Heart left ventricle (tissue), 16 donors: ENCODE measurements around the gene MYO7B. TPM values are rescaled to one million over a fixed set of nuclear protein-coding genes. Genes with fewer than 3 reads are reported as not detected.

Experiments used
- ATAC-seq, 4 donors: fragments of 200-7000 bp; cut with Tn5 transposase; one replicate each; pipeline ENCODE4 v1.9.1; 2020 to 2022; ENCODE audit warnings: moderate library complexity in 4 of 4, mild to moderate bottlenecking in 3 of 4, moderate number of reproducible peaks in 1 of 4
- DNase-seq, 5 donors: peaks; one replicate each; pipeline ENCODE4 v3.0.0-alpha.2; 2020
- H3K27ac ChIP-seq, 12 donors: fragments of 200-600 bp; sonication (generic) in 4 of 12; one replicate each; pipeline versions ENCODE4 v1.5.0 to v1.8.0; 2016 to 2022; ENCODE audit warnings: mild to moderate bottlenecking in 2 of 12
- H3K27me3 ChIP-seq, 9 donors: fragments of 200-600 bp; sonication (generic) in 2 of 9; one replicate each; pipeline versions ENCODE4 v1.5.1 to v1.8.0; 2016 to 2022; ENCODE audit warnings: mild to moderate bottlenecking in 3 of 9
- H3K36me3 ChIP-seq, 9 donors: fragments of 200-600 bp; sonication (generic) in 2 of 9; one replicate each; pipeline versions ENCODE4 v1.5.0 to v1.8.0; 2018 to 2022; ENCODE audit warnings: mild to moderate bottlenecking in 2 of 9
- H3K4me1 ChIP-seq, 12 donors: fragments of 200-600 bp; sonication (generic) in 4 of 12; one replicate each; pipeline versions ENCODE4 v1.5.0 to v1.8.0; 2016 to 2022; ENCODE audit warnings: mild to moderate bottlenecking in 3 of 12
- H3K4me3 ChIP-seq, 12 donors: fragments of 200-600 bp; sonication (generic) in 4 of 12; one replicate each; pipeline versions ENCODE4 v1.5.0 to v1.8.0; 2017 to 2022; ENCODE audit warnings: mild to moderate bottlenecking in 9 of 12, moderate library complexity in 4 of 12
- H3K9me3 ChIP-seq, 12 donors: fragments of 200-600 bp; sonication (generic) in 4 of 12; one replicate each; pipeline versions ENCODE4 v1.5.0 to v1.8.0; 2016 to 2022; ENCODE audit warnings: mild to moderate bottlenecking in 1 of 12
- CTCF ChIP-seq, 12 donors: fragments of 200-600 bp; sonication (generic) in 4 of 12; IDR thresholded peaks; one replicate each; pipeline versions ENCODE4 v1.5.0 to v1.8.0; 2018 to 2022; ENCODE audit warnings: antibody characterized with exemption in 12 of 12, mild to moderate bottlenecking in 5 of 12
- POLR2A ChIP-seq, 2 donors: fragments of 450-650 bp; IDR thresholded peaks; one replicate each; pipeline ENCODE4 v1.6.1; 2017; ENCODE audit warnings: antibody characterized with exemption in 2 of 2, mild to moderate bottlenecking in 2 of 2, moderate library complexity in 2 of 2
- WGBS, 4 donors: extraction: QIAGEN DNeasy Blood & Tissue Kit in 2 of 4; methylation state at CpG; one replicate each; pipeline versions ENCODE4 v1.1.5 to v1.1.7; 2013 to 2018; 5-methylcytosine and 5-hydroxymethylcytosine counted together
- intact Hi-C, 10 donors: fragments of 100-400 bp; cut with DNase I; formaldehyde crosslinking; loops; one replicate each; pipeline versions ENCODE4 v1.11.1 to v1.14.2; 2022
- polyA plus RNA-seq, 2 donors: library from polyadenylated mRNA; stranded (reverse); fragments of 200-250 nt; gene quantifications; one replicate each; pipeline ENCODE4 v1.2.3, GENCODE V29; 2013
- total RNA-seq, 9 donors: library from RNA; depleted of rRNA in 2 of 9; stranded (reverse); fragments of >200 nt in 2 of 9; fragmentation: NEBNext Ultra II Directional in 3 of 9; extraction: Animal tissue kit (Norgen Biotek cat#: 25700) in 3 of 9; gene quantifications; one replicate each; pipeline versions ENCODE4 v1.1.0 to v1.2.4, GENCODE V29; 2016 to 2023
- donor health status: ischemic (EF 13 %, LVEDD 7.1; RV severe dilation, severe dysfunction).
- donor health status: healthy with polysubstance abuse.
- donor health status: DM: no; HTN: yes; CAD: no.
- donor health status: DM: no; HTN: no; CAD: no.
- donor health status: ischemic (EF 25% LVEDD 6.9; RV normal size, moderate dysfunction).
- donor health status: ischemic (EF 25% LVEDD 5.7; RV mildly dilated, moderate dysfunction).
- donor health status: healthy.
- donor health status: DM: yes; HTN: yes; CAD: no.
- donor health status: ischemic (EF 35%, LVEDD 5.7; RV mildly dilated, moderate dysfunction).
- donor health status: nonischemic (EF 11% LVEDD 7.7; RV severe dilation, severe dysfunction).
- donor health status: DM: yes; HTN: yes; CAD: no.
- donor health status: PGD.
- donor health status: ischemic (EF 29% LVEDD 5.4; RV normal size, mild dysfunction).
- donor health status: nonischemic (EF 23%, LVEDD 6.1; RV moderate dilation, normal function).

Gene MYO7B
- total and polyA plus RNA-seq, 11 donors, result 0.20 to 2.1 (median 0.90) TPM

DNA sequence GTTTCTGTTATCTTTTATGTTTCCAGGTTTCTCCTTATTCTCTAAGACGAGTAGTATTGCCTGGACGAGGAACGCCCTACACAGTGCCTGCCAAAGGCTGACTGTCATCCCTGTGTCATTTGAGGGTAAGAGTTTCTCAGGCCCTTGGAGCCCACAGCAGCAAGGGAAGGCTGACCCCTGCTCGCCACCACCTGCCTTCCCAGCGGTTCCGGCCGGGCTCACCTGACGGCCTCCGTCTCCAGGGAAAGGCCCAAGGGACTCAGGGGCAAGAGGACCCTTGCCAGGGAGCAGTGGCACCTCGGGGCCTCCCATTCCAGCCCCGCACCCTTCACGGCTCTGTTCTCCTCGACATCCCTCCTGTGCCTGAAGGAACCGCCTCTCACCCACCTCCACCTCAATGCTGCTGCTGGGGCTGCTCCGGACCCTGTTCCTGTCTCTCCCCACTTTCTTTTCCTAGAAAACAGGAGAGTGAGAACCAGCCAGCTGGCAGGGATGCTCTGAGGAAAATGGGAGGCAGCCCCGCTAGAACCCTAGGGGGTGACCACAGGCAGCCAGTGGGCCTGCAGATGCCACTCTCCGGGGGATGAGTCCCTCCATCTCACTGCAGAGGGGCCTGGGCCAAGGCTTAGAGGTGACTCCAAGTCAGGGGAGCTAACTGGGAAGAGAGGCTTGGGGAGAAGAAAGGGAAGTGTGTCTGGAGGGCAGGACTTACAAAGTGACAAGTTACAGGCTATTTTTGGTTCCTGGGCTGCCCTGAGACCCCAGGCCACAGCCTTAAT lies 138.0 kb downstream of the MYO7B start:
- TF ChIP-seq CTCF (IDR thresholded peaks at IDR 0.05) (no peak), POLR2A (IDR thresholded peaks at IDR 0.05) (no peak)
- ATAC-seq (peak; percentile 5 to 33 (median 19)), DNase-seq (peak in 1 of 5 donors; percentile 20)
- H3K9me3 ChIP-seq, result no peaks in the 10 kb centered on the region
- peaks cover 0 to 73% (median 47%) of the 10 kb centered on the region in 12 donors for H3K4me1 ChIP-seq
- peaks cover 0 to 4% (median 0%) of the 10 kb centered on the region in 9 donors for H3K36me3 ChIP-seq
- intact Hi-C loops, result loop anchor here in 4 of 10 donors (2.0 to 10.0 kb wide), 5 partner anchors 15 to 79 kb away; no protein-coding TSS in a partner anchor
- H3K4me3 ChIP-seq, result peak overlapping the region; percentile 69 to 98 (median 86)
- WGBS, 4 donors, result 25 to 37% (median 34%) methylated on average over 17 of the region's 17 CpGs
- peaks cover 0 to 26% (median 0%) of the 10 kb centered on the region in 9 donors for H3K27me3 ChIP-seq
- H3K27ac ChIP-seq, result peak overlapping the region; percentile 88 to 100 (median 96)

GRCh38 chr2:127674241-127675209 lies 139.0 kb downstream of the MYO7B start:
- H3K9me3 ChIP-seq, result no peaks in the 10 kb centered on the region
- H3K4me3 ChIP-seq, result peak overlapping the region; percentile 69 to 98 (median 86)
- ATAC-seq, result peak; percentile 13 to 58 (median 32)
- peak in 4 of 5 donors; percentile 68 to 78 (median 73) for DNase-seq
- no peak for TF ChIP-seq CTCF (IDR thresholded peaks at IDR 0.05)
- TF ChIP-seq POLR2A (IDR thresholded peaks at IDR 0.05), result peak in 1 of 2 donors; percentile 41
- peaks cover 0 to 68% (median 42%) of the 10 kb centered on the region in 12 donors for H3K4me1 ChIP-seq
- peaks cover 0 to 4% (median 0%) of the 10 kb centered on the region in 9 donors for H3K36me3 ChIP-seq
- H3K27me3 ChIP-seq, result peaks cover 0 to 26% (median 0%) of the 10 kb centered on the region in 9 donors
- H3K27ac ChIP-seq, result peak overlapping the region; percentile 88 to 100 (median 96)
- WGBS, 4 donors, result 2 to 5% (median 3%) methylated on average over 8 to 72 of the region's 72 CpGs
- intact Hi-C loops, result loop anchor here in 5 of 10 donors (2.0 to 10.0 kb wide), 7 partner anchors 16 to 82 kb away; no protein-coding TSS in a partner anchor

DNA sequence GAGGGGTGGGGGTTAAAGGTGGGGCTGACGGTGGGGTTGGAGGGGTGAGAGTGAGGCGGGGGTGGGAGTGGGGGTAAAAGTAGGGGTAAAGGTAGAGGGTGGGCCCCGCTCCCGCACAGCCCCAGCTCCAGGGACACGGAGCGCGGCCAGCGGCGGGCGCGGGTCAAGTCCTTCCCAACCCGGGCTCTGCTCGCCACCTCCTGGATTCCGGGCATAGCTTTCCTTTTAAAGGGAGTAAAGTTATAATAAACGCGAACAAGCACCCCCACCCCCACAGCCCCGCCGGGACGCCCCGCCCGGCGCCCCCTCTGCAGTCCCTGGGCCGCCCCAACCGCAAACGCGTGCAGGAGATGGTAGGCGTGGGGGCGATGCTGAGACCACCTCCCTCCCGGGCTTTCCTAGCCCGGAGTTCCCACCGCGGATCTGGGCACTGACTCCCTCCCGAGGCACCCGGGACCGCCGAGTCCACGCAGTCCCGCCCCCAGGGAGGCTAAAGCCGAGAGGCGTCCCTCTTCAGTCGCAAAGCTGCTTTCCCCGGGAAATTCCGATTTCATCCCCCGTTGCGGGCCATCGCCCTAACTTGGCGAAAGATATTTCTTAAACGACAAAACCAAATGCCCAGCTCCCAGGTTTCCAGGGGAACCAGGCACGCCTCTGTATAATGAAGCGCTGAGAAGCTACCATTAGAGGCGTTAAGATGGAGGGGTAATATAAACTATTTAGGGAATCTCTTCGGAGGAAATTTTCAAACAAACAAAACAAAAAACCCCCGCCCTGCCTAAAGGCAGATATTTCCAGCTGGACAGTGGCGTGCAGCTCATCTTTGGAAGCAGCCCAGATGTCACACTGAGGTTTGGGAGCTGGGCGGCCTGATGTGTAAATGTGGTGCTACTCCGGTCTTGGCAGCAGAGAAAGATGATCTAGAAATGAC lies 140.1 kb downstream of the MYO7B start, which contains the start of gene LIMS2:
LIMS2 (minus strand) TSS at position 200 of the 931 bp plus-strand sequence. CDS start 506 bp downstream, outside the sequence.
- DNase-seq (peak; percentile 74 to 81 (median 78)), ATAC-seq (peak; percentile 33 to 66 (median 49))
- Histone ChIP-seq H3K27ac (peak within 1 kb of the TSS; percentile 88 to 100 (median 96)), H3K36me3 (peaks cover 0 to 4% (median 0%) of the 10 kb centered on the region in 9 donors), H3K27me3 (peaks cover 0 to 26% (median 0%) of the 10 kb centered on the region in 9 donors), H3K4me3 (peak within 1 kb of the TSS; percentile 69 to 98 (median 86)), H3K9me3 (no peaks in the 10 kb centered on the region), H3K4me1 (peaks cover 0 to 61% (median 44%) of the 10 kb centered on the region in 12 donors)
- intact Hi-C loops, result loop anchor here in 5 of 10 donors (2.0 to 10.0 kb wide), 7 partner anchors 17 to 83 kb away; no protein-coding TSS in a partner anchor
- TF ChIP-seq CTCF (IDR thresholded peaks at IDR 0.05) (peak in 10 of 12 donors; percentile 11 to 45 (median 28)), POLR2A (IDR thresholded peaks at IDR 0.05) (peak in 1 of 2 donors; percentile 26)
- WGBS, 4 donors, result 0 to 2% (median 1%) methylated on average over 50 to 56 of the region's 56 CpGs
